ENCODE results near the gene MAU2.

DNA sequence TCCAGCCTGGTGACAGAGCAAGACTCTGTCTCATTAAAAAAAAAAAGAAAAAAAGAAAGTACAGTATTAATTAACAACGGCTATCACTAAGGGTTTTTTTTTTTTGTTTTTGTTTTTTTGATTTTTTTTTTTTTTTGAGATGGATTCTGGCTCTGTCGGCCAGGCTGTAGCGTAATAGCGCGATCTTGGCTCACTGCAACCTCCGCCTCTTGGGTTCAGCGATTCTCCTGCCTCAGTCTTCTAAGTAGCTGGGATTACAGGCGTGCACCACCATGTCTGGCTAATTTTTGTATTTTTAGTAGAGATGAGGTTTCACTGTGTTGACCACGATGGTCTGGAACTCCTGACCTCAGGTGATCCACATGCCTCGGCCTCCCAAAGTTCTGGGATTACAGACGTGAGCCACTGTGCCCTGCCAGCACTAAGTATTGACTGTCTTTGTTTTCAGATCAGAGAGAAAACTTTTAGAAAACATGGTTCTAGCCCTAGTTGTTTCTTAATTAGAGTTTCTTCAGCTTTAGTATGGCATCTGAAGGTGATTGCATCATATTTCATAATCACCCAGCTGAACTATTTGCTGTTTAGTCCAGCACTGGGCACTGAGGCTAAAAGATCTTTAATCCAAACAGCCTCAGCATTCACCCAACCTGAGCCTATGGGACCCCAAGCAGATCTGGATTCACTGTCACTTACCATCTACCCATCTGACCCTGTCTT, 82.2 kb downstream of the MAU2 start:
- TF ChIP-seq, protein P1, sequence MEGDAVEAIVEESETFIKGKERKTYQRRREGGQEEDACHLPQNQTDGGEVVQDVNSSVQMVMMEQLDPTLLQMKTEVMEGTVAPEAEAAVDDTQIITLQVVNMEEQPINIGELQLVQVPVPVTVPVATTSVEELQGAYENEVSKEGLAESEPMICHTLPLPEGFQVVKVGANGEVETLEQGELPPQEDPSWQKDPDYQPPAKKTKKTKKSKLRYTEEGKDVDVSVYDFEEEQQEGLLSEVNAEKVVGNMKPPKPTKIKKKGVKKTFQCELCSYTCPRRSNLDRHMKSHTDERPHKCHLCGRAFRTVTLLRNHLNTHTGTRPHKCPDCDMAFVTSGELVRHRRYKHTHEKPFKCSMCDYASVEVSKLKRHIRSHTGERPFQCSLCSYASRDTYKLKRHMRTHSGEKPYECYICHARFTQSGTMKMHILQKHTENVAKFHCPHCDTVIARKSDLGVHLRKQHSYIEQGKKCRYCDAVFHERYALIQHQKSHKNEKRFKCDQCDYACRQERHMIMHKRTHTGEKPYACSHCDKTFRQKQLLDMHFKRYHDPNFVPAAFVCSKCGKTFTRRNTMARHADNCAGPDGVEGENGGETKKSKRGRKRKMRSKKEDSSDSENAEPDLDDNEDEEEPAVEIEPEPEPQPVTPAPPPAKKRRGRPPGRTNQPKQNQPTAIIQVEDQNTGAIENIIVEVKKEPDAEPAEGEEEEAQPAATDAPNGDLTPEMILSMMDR (conservative IDR thresholded peaks at IDR 0.05 in 1 of 2, IDR thresholded peaks at IDR 0.05 in 1 of 2; ENCODE audit: low read depth in 1 of 2, low read length in 2 of 2): no peak
- no peak for TF ChIP-seq EZH2 (IDR thresholded peaks at IDR 0.05; ENCODE audit: low read length, missing control alignments)
